K562 (cell line): ENCODE data around the gene ERAP2. TPM values are rescaled to one million over a fixed set of nuclear protein-coding genes. Genes with fewer than 3 reads are reported as not detected.

ENCODE experiments used
- CREBBP ChIP-seq: IDR thresholded peaks from one replicate; pipeline ENCODE4 v1.6.1; 2012; ENCODE audit warnings: low read depth, mild to moderate bottlenecking, control low read depth, inconsistent platforms, low read length
- ELF2 ChIP-seq: fragments of 250-450 bp; sonication (Bioruptor Pico); IDR thresholded peaks from 2 replicates; pipeline ENCODE4 v1.5.0; 2021; ENCODE audit warnings: mild to moderate bottlenecking
- FOXA3 ChIP-seq, 2 experiments: fragments of 450-650 bp in 1 of 2; sonication (generic) in 1 of 2; formaldehyde crosslinking; IDR thresholded peaks in 1 of 2; conservative IDR thresholded peaks in 1 of 2; 2 replicates each; pipeline versions ENCODE4 v1.4.0 to v1.8.0; 2020 to 2022; ENCODE audit warnings: mild to moderate bottlenecking in 2 of 2, missing genetic modification reagents in 1 of 2
- NFRKB ChIP-seq: fragments of 450-650 bp; IDR thresholded peaks from 2 replicates; pipeline ENCODE4 v1.6.1; 2016; ENCODE audit warnings: low read depth
- NR2C1 ChIP-seq, 2 experiments: fragments of 450-650 bp; IDR thresholded peaks; 2 replicates each; pipeline ENCODE4 v1.6.1; 2017; ENCODE audit warnings: mild to moderate bottlenecking in 2 of 2, antibody characterized with exemption in 1 of 2, inconsistent platforms in 1 of 2, missing compliant biosample characterization in 1 of 2, missing genetic modification characterization in 1 of 2
- OTX1 ChIP-seq: fragments of 450-650 bp; formaldehyde crosslinking; IDR thresholded peaks from 2 replicates; pipeline ENCODE4 v1.4.0; 2022; ENCODE audit warnings: mild to moderate bottlenecking
- SUPT5H ChIP-seq: fragments of 450-650 bp; IDR thresholded peaks from 2 replicates; pipeline ENCODE4 v1.6.1; 2016
- TCF7L2 ChIP-seq: fragments of 150-350 bp; IDR thresholded peaks from 2 replicates; pipeline ENCODE4 v1.6.1; 2016; ENCODE audit warnings: low read depth, mild to moderate bottlenecking, low read length, moderate library complexity
- polyA plus RNA-seq, 8 experiments: library from polyadenylated mRNA; depleted of rRNA in 4 of 8; stranded (reverse) in 5 of 8; unstranded in 3 of 8; fragments of >200 nt; fragmentation: Nextera tagmentation in 2 of 8; fragmentation: Illumina TruSeq in 1 of 8; extraction: Ambion mirVana in 2 of 8; extraction: Trizol in 1 of 8; gene quantifications; 2 replicates each; pipeline versions ENCODE4 v1.2.1 to v1.2.3, GENCODE V29; 2011 to 2014; ENCODE audit warnings: inconsistent platforms in 1 of 8, missing spikeins in 1 of 8
- total RNA-seq, 7 experiments: library from RNA; depleted of rRNA in 6 of 7; stranded (reverse); fragments of >200 nt in 6 of 7; fragmentation: Illumina TruSeq in 2 of 7; extraction: Trizol in 2 of 7; gene quantifications; 2 replicates each; pipeline versions ENCODE4 v1.2.1 to v1.2.3, GENCODE V29; 2011 to 2021; ENCODE audit warnings: low replicate concordance in 1 of 7
- TF ChIP-seq, protein P1 (sequence below): sonication (generic); formaldehyde crosslinking; IDR thresholded peaks from 2 replicates; pipeline ENCODE4 v1.5.0; 2020; ENCODE audit warnings: missing genetic modification reagents
- TF ChIP-seq, protein P2 (sequence below): sonication (generic); formaldehyde crosslinking; IDR thresholded peaks from 2 replicates; pipeline ENCODE4 v1.8.1; 2023; ENCODE audit warnings: mild to moderate bottlenecking, missing genetic modification reagents
- TF ChIP-seq, protein P3 (sequence below): sonication (generic); IDR thresholded peaks from 2 replicates; pipeline ENCODE4 v1.6.1; 2016
- TF ChIP-seq, protein P4 (sequence below): fragments of 450-650 bp; IDR thresholded peaks from one replicate; pipeline ENCODE4 v1.6.1; 2018; ENCODE audit warnings: mild to moderate bottlenecking, moderate library complexity; ENCODE audit not compliant: partially characterized antibody
- TF ChIP-seq, protein P5 (sequence below): fragments of 450-650 bp; IDR thresholded peaks from 2 replicates; pipeline ENCODE4 v1.6.1; 2017; ENCODE audit warnings: antibody characterized with exemption

Gene ERAP2
- total and polyA plus RNA-seq, 9 of the 15 experiments (the other 6 are each of a cell fraction or from before 2014, with no cell fraction given) = 0.93 to 4.0 (median 2.1) TPM

DNA sequence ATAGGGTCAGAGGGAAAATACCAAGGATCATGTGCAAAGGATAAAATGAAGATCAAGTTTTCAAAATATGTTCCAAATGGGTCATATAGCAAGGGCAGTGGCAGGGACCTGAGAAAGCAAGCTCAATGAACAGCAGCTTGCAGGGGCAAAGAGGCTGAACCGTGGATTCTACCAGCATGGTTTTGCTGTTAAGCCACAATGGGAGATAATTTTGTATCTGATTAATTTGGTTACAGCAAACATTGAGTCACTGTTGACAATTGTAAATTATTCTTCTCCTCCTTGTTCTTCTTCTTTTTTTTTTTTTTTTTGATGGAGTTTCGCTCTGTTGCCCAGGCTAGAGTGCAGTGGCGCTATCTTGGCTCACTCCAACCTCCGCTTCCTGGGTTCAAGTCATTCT lies 18.4 kb upstream of the ERAP2 start (continued):
- TF ChIP-seq SUPT5H (no peak), ELF2 (no peak), OTX1 (no peak), NR2C1 (IDR thresholded peaks at IDR 0.05) (no peak), NR2C1 (tag; IDR thresholded peaks at IDR 0.05) (no peak), NFRKB (no peak), TCF7L2 (no peak), CREBBP (no peak), FOXA3 (CRISPR knock-in tag; conservative IDR thresholded peaks at IDR 0.05 in 1 of 2, IDR thresholded peaks at IDR 0.05 in 1 of 2) (peak in 1 of 2 experiments; percentile 44; a peak in 2 of 4 replicates)
- TF ChIP-seq, protein P1, sequence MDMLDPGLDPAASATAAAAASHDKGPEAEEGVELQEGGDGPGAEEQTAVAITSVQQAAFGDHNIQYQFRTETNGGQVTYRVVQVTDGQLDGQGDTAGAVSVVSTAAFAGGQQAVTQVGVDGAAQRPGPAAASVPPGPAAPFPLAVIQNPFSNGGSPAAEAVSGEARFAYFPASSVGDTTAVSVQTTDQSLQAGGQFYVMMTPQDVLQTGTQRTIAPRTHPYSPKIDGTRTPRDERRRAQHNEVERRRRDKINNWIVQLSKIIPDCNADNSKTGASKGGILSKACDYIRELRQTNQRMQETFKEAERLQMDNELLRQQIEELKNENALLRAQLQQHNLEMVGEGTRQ (CRISPR knock-in tag) = no peak
- TF ChIP-seq, protein P2, sequence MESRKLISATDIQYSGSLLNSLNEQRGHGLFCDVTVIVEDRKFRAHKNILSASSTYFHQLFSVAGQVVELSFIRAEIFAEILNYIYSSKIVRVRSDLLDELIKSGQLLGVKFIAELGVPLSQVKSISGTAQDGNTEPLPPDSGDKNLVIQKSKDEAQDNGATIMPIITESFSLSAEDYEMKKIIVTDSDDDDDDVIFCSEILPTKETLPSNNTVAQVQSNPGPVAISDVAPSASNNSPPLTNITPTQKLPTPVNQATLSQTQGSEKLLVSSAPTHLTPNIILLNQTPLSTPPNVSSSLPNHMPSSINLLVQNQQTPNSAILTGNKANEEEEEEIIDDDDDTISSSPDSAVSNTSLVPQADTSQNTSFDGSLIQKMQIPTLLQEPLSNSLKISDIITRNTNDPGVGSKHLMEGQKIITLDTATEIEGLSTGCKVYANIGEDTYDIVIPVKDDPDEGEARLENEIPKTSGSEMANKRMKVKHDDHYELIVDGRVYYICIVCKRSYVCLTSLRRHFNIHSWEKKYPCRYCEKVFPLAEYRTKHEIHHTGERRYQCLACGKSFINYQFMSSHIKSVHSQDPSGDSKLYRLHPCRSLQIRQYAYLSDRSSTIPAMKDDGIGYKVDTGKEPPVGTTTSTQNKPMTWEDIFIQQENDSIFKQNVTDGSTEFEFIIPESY = no peak
- TF ChIP-seq, protein P3, sequence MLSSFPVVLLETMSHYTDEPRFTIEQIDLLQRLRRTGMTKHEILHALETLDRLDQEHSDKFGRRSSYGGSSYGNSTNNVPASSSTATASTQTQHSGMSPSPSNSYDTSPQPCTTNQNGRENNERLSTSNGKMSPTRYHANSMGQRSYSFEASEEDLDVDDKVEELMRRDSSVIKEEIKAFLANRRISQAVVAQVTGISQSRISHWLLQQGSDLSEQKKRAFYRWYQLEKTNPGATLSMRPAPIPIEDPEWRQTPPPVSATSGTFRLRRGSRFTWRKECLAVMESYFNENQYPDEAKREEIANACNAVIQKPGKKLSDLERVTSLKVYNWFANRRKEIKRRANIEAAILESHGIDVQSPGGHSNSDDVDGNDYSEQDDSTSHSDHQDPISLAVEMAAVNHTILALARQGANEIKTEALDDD = 0 out of 2 replicates have a peak, but pooled peaks have one; percentile 16
- TF ChIP-seq, protein P4, sequence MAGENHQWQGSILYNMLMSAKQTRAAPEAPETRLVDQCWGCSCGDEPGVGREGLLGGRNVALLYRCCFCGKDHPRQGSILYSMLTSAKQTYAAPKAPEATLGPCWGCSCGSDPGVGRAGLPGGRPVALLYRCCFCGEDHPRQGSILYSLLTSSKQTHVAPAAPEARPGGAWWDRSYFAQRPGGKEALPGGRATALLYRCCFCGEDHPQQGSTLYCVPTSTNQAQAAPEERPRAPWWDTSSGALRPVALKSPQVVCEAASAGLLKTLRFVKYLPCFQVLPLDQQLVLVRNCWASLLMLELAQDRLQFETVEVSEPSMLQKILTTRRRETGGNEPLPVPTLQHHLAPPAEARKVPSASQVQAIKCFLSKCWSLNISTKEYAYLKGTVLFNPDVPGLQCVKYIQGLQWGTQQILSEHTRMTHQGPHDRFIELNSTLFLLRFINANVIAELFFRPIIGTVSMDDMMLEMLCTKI = no peak
- TF ChIP-seq, protein P5, sequence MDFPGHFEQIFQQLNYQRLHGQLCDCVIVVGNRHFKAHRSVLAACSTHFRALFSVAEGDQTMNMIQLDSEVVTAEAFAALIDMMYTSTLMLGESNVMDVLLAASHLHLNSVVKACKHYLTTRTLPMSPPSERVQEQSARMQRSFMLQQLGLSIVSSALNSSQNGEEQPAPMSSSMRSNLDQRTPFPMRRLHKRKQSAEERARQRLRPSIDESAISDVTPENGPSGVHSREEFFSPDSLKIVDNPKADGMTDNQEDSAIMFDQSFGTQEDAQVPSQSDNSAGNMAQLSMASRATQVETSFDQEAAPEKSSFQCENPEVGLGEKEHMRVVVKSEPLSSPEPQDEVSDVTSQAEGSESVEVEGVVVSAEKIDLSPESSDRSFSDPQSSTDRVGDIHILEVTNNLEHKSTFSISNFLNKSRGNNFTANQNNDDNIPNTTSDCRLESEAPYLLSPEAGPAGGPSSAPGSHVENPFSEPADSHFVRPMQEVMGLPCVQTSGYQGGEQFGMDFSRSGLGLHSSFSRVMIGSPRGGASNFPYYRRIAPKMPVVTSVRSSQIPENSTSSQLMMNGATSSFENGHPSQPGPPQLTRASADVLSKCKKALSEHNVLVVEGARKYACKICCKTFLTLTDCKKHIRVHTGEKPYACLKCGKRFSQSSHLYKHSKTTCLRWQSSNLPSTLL = no peak
- TF ChIP-seq, all 486 proteins: peak for 5
